Measurements from ENCODE around the gene ALLC. TPM values are rescaled to one million over a fixed set of nuclear protein-coding genes. Genes with fewer than 3 reads are reported as not detected.

ALLC gene
- total and polyA plus RNA-seq, 2 donors (not counting 1 experiment from before 2014, with no cell fraction given) = not detected

DNA sequence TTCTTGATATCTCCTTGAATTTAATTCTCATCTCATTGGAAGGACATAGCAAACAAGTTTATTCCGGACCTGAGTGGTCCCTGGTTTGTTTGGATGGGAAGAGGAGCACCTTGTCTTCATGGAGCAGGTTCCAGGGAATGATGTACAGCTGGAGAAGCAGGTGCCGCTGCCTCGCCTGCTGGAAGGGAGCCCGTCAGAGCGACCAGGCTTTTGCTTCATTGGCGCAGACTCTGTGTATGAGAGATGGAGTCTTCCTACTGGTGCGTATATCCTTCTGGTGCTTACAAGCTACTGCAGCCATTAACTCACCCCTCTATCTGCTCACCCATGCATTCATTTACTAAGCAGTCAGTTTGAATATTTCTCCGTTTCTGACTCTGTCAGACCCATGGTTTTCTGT lies 11.6 kb upstream of the ALLC start:
- Histone ChIP-seq H3K4me3 (replicated peaks in 1 of 4; ENCODE audit: control extremely low read depth in 1 of 4, insufficient read depth in 1 of 4, low read depth in 3 of 4, low read length in 4 of 4) (no peak overlapping the region), H3K9ac (ENCODE audit: insufficient read depth, low read length) (no peak overlapping the region), H3K79me2 (ENCODE audit: control insufficient read depth, insufficient read depth, low read length) (no peaks in the 10 kb centered on the region), H4K20me1 (ENCODE audit: control insufficient read depth, extremely low read depth, insufficient read depth, low read length) (no peaks in the 10 kb centered on the region), H3K4me1 (ENCODE audit: control insufficient read depth, extremely low read depth, insufficient read depth, low read length) (peaks cover 1% of the 10 kb centered on the region), H3K27ac (ENCODE audit: insufficient read depth, low read length) (no peak overlapping the region), H3K4me2 (ENCODE audit: extremely low read depth, insufficient read depth, low read length) (no peak overlapping the region), H3K36me3 (ENCODE audit: control insufficient read depth, insufficient read depth, low read length) (no peaks in the 10 kb centered on the region), H2AFZ (ENCODE audit: low read length) (no peak overlapping the region), H3K27me3 (ENCODE audit: control insufficient read depth, insufficient read depth, low read length) (no peaks in the 10 kb centered on the region), H3K9me3 (ENCODE audit: control insufficient read depth, insufficient read depth, low read depth, low read length) (no peaks in the 10 kb centered on the region)
- TF ChIP-seq, protein P1, sequence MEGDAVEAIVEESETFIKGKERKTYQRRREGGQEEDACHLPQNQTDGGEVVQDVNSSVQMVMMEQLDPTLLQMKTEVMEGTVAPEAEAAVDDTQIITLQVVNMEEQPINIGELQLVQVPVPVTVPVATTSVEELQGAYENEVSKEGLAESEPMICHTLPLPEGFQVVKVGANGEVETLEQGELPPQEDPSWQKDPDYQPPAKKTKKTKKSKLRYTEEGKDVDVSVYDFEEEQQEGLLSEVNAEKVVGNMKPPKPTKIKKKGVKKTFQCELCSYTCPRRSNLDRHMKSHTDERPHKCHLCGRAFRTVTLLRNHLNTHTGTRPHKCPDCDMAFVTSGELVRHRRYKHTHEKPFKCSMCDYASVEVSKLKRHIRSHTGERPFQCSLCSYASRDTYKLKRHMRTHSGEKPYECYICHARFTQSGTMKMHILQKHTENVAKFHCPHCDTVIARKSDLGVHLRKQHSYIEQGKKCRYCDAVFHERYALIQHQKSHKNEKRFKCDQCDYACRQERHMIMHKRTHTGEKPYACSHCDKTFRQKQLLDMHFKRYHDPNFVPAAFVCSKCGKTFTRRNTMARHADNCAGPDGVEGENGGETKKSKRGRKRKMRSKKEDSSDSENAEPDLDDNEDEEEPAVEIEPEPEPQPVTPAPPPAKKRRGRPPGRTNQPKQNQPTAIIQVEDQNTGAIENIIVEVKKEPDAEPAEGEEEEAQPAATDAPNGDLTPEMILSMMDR (conservative IDR thresholded peaks at IDR 0.05 in 1 of 2, IDR thresholded peaks at IDR 0.05 in 1 of 2; ENCODE audit: low read depth in 1 of 2, low read length in 2 of 2) = no peak
- no peak for TF ChIP-seq EZH2 (IDR thresholded peaks at IDR 0.05; ENCODE audit: low read length, missing control alignments)
- DNase-seq (ENCODE audit: low read depth in 2 of 2) = no peak

DNA sequence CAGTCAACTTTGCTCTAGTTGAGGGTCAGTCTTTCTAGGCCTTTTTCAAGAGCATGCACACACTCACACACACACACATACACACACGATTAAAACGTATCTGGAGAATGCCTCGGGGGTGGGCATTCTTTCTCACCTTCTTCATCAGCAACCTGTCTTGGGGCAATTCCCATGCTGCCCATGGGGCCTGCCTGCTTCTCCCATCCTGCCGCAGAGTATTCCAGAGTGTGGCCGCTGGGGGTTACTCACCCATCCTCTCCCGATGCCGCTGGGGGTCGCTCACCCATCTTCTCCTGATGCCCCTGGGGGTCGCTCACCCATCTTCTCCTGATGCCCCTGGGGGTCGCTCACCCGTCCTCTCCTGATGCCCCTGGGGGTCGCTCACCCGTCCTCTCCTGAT lies 10.8 kb upstream of the ALLC start:
- H3K9ac ChIP-seq (ENCODE audit: insufficient read depth, low read length) = no peak overlapping the region
- H3K36me3 ChIP-seq (ENCODE audit: control insufficient read depth, insufficient read depth, low read length) = no peaks in the 10 kb centered on the region
- H3K4me2 ChIP-seq (ENCODE audit: extremely low read depth, insufficient read depth, low read length) = no peak overlapping the region
- no peak overlapping the region for H3K4me3 ChIP-seq (replicated peaks in 1 of 4; ENCODE audit: control extremely low read depth in 1 of 4, insufficient read depth in 1 of 4, low read depth in 3 of 4, low read length in 4 of 4)
- no peaks in the 10 kb centered on the region for H3K9me3 ChIP-seq (ENCODE audit: control insufficient read depth, insufficient read depth, low read depth, low read length)
- DNase-seq (ENCODE audit: low read depth in 2 of 2) = no peak
- H3K4me1 ChIP-seq (ENCODE audit: control insufficient read depth, extremely low read depth, insufficient read depth, low read length) = peaks cover 4% of the 10 kb centered on the region
- TF ChIP-seq, protein P1 (conservative IDR thresholded peaks at IDR 0.05 in 1 of 2, IDR thresholded peaks at IDR 0.05 in 1 of 2; ENCODE audit: low read depth in 1 of 2, low read length in 2 of 2) = no peak
- no peak for TF ChIP-seq EZH2 (IDR thresholded peaks at IDR 0.05; ENCODE audit: low read length, missing control alignments)
- H3K27me3 ChIP-seq (ENCODE audit: control insufficient read depth, insufficient read depth, low read length) = no peaks in the 10 kb centered on the region
- no peak overlapping the region for H3K27ac ChIP-seq (ENCODE audit: insufficient read depth, low read length)
- no peak overlapping the region for H2AFZ ChIP-seq (ENCODE audit: low read length)
- H4K20me1 ChIP-seq (ENCODE audit: control insufficient read depth, extremely low read depth, insufficient read depth, low read length) = no peaks in the 10 kb centered on the region
- no peaks in the 10 kb centered on the region for H3K79me2 ChIP-seq (ENCODE audit: control insufficient read depth, insufficient read depth, low read length)

DNA sequence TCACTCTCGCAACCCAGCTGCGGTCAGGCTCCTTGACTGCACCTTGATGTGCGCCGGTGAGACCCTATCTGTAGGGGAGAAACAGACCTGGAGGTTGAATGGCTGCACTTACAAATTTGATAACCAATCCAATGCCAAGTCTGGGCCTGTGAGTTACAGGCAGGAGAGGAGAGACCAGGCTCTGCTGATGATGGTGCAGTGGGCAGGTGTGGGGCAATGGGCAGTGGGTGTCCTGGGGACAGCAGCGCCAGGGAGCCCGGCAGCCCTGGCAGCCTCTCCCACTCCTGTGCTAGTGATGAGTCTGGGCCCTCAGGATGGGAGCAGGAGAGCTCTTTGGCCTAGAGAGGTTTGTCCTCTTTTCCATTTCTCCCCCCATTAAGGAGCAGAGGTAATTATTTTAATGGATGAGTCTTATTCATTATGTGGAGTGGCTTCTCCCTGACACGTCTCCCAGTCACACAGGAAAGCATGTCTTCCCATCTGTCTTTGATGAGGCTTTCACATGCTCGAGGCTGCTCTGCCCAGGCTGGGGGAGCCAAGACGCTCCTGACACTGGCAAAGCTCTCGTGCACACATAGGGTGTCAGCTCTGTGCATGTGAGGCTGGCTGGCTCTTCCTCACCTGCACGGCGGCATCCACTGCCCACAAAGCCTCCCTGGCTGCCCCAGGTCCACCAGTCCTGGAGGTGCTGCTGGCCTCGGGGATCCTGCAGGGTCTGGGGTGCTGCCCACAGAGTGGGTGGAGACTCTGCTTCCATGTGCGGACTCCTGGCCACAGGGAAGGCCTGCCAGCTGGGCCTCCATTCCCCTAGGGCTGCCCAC lies 10.0 kb upstream of the ALLC start:
- Histone ChIP-seq H3K79me2 (ENCODE audit: control insufficient read depth, insufficient read depth, low read length) (no peaks in the 10 kb centered on the region), H3K27me3 (ENCODE audit: control insufficient read depth, insufficient read depth, low read length) (no peaks in the 10 kb centered on the region), H3K4me3 (replicated peaks in 1 of 4; ENCODE audit: control extremely low read depth in 1 of 4, insufficient read depth in 1 of 4, low read depth in 3 of 4, low read length in 4 of 4) (no peak overlapping the region), H3K9ac (ENCODE audit: insufficient read depth, low read length) (no peak overlapping the region), H3K4me2 (ENCODE audit: extremely low read depth, insufficient read depth, low read length) (no peak overlapping the region), H3K9me3 (ENCODE audit: control insufficient read depth, insufficient read depth, low read depth, low read length) (no peaks in the 10 kb centered on the region), H3K4me1 (ENCODE audit: control insufficient read depth, extremely low read depth, insufficient read depth, low read length) (peaks cover 4% of the 10 kb centered on the region), H4K20me1 (ENCODE audit: control insufficient read depth, extremely low read depth, insufficient read depth, low read length) (no peaks in the 10 kb centered on the region), H3K36me3 (ENCODE audit: control insufficient read depth, insufficient read depth, low read length) (no peaks in the 10 kb centered on the region), H3K27ac (ENCODE audit: insufficient read depth, low read length) (no peak overlapping the region), H2AFZ (ENCODE audit: low read length) (no peak overlapping the region)
- DNase-seq (ENCODE audit: low read depth in 2 of 2) = no peak
- TF ChIP-seq, protein P1 (conservative IDR thresholded peaks at IDR 0.05 in 1 of 2, IDR thresholded peaks at IDR 0.05 in 1 of 2; ENCODE audit: low read depth in 1 of 2, low read length in 2 of 2) = no peak
- TF ChIP-seq EZH2 (IDR thresholded peaks at IDR 0.05; ENCODE audit: low read length, missing control alignments) = no peak
